OCI-LY7 (cell line): ENCODE measurements around the gene TMEM181. TPM values are rescaled to one million over a fixed set of nuclear protein-coding genes. Genes with fewer than 3 reads are reported as not detected.

ENCODE experiments used
- BruUV-seq: library from RNA; stranded (reverse); fragments of 400-500 nt; replicated peaks from 2 replicates; lab custom pipeline; 2021; lab: Mats Ljungman, UMichigan
- CTCF ChIA-PET: fragments of 300-600 bp; sonication (Branson Sonifier 250); formaldehyde crosslinking; loops from one replicate; lab custom pipeline; 2022; ENCODE audit warnings: antibody characterized with exemption; ENCODE audit not compliant: unreplicated experiment; lab: Charles Lee
- POLR2A ChIA-PET: fragments of 300-600 bp; sonication (Branson Sonifier 250); formaldehyde crosslinking; loops from one replicate; lab custom pipeline; 2022; ENCODE audit warnings: antibody characterized with exemption; lab: Charles Lee
- DNase-seq: peaks from one replicate; pipeline ENCODE4 v3.0.0-alpha.2; 2015; ENCODE audit warnings: low spot score
- H2AFZ ChIP-seq: fragments of 200-600 bp; sonication (generic), shearing (Covaris generic); 2 replicates; pipeline ENCODE4 v1.6.1; 2014; ENCODE audit warnings: mild to moderate bottlenecking, antibody characterized with exemption, low read length, moderate library complexity
- H3K27ac ChIP-seq: fragments of 200-600 bp; sonication (generic); 2 replicates; pipeline ENCODE4 v1.5.1; 2014; ENCODE audit warnings: mixed run types, low read depth, mild to moderate bottlenecking, moderate library complexity, low read length, inconsistent platforms; ENCODE audit not compliant: poor library complexity, severe bottlenecking
- H3K36me3 ChIP-seq: fragments of 200-600 bp; sonication (generic); 2 replicates; pipeline ENCODE4 v1.6.1; 2014; ENCODE audit warnings: mild to moderate bottlenecking, antibody characterized with exemption, low read length, moderate library complexity, mixed read lengths; ENCODE audit not compliant: insufficient read depth
- H3K4me1 ChIP-seq: fragments of 200-600 bp; sonication (generic); 2 replicates; pipeline ENCODE4 v1.5.1; 2014; ENCODE audit warnings: mild to moderate bottlenecking, low read length; ENCODE audit not compliant: insufficient read depth, poor library complexity, severe bottlenecking
- H3K4me2 ChIP-seq: fragments of 200-600 bp; sonication (generic); 2 replicates; pipeline ENCODE4 v1.6.1; 2014; ENCODE audit warnings: mild to moderate bottlenecking, low read length
- H3K4me3 ChIP-seq: fragments of 200-600 bp; sonication (generic); 2 replicates; pipeline ENCODE4 v1.5.1; 2014; ENCODE audit warnings: mild to moderate bottlenecking, low read depth, low read length; ENCODE audit not compliant: poor library complexity, severe bottlenecking
- H3K79me2 ChIP-seq: fragments of 200-600 bp; sonication (generic); 2 replicates; pipeline ENCODE4 v1.6.1; 2016; ENCODE audit warnings: low read depth, mild to moderate bottlenecking, low read length, moderate library complexity, mixed read lengths; ENCODE audit not compliant: insufficient read depth
- H3K9me2 ChIP-seq: fragments of 200-600 bp; sonication (generic); 2 replicates; pipeline ENCODE4 v1.6.1; 2016; ENCODE audit warnings: mild to moderate bottlenecking, low read length, mixed read lengths; ENCODE audit not compliant: insufficient read depth
- H3K9me3 ChIP-seq: fragments of 200-600 bp; sonication (generic); 2 replicates; pipeline ENCODE4 v1.6.1; 2014; ENCODE audit warnings: mild to moderate bottlenecking, mixed run types, low read length, mixed read lengths
- H4K20me1 ChIP-seq: fragments of 200-600 bp; sonication (generic); 2 replicates; pipeline ENCODE4 v1.6.1; 2014; ENCODE audit warnings: mild to moderate bottlenecking, antibody characterized with exemption, low read length, moderate library complexity, mixed read lengths; ENCODE audit not compliant: insufficient read depth
- EZH2phosphoT487 ChIP-seq: fragments of 200-600 bp; sonication (generic); IDR thresholded peaks from 2 replicates; pipeline ENCODE4 v1.6.1; 2018; ENCODE audit warnings: low read depth, borderline replicate concordance, mild to moderate bottlenecking, mixed run types, antibody characterized with exemption, low read length, moderate library complexity, mixed read lengths
- intact Hi-C: fragments of 100-400 bp; cut with micrococcal nuclease; formaldehyde crosslinking; loops from one replicate; pipeline ENCODE4 v1.10.0; 2022; ENCODE audit not compliant: unreplicated experiment
- total RNA-seq, 2 experiments: library from RNA; depleted of rRNA in 1 of 2; stranded (reverse); fragments of >200 nt in 1 of 2; shearing (Covaris generic) in 1 of 2; gene quantifications; 2 replicates each; pipeline ENCODE4 v1.2.3, GENCODE V29; 2014 to 2022
- TF ChIP-seq, protein P1 (sequence below): fragments of 200-600 bp; sonication (generic); conservative IDR thresholded peaks from 2 replicates; pipeline ENCODE4 v1.5.1; 2014; ENCODE audit warnings: mild to moderate bottlenecking, antibody characterized with exemption, low read length, moderate library complexity, mixed read lengths

The TMEM181 gene
- total RNA-seq, 2 experiments from 2014 or later = 8.0 to 12.5 TPM

DNA sequence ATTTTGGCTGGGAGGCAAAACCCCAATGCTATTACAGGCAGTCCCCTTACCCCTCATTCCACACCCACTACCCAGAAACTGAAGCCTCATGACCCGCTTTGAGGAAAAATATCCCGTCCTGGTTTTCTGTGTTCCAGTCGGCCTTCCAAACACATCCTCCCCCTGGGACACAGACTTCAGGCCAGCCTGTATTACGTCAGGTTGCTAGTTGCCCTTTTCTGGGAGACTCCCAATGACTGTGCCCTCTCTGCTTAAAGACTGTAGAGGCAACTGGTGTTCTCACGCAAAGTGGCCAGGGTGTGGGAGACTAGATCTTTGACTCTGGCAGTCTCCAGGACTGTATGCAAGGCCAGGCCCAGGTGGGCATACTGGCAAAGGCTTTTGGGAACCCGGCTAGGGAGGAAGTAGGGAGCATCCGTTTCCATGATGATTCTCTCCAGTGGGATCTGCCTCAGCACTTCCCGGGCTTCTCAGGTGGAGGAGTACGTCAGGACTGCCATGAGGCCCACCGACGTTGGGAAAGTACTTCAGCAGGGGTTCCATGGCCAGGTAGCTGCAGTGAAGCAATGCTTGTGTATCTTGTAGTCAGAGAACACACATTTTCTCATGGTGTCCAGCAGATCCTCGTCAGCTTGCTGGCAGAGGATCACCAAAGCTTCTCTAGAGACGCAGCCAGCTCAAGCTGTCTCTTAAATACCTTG, 49.7 kb downstream of the TMEM181 start:
- peaks cover 64% of the 10 kb centered on the region for H3K36me3 ChIP-seq

DNA sequence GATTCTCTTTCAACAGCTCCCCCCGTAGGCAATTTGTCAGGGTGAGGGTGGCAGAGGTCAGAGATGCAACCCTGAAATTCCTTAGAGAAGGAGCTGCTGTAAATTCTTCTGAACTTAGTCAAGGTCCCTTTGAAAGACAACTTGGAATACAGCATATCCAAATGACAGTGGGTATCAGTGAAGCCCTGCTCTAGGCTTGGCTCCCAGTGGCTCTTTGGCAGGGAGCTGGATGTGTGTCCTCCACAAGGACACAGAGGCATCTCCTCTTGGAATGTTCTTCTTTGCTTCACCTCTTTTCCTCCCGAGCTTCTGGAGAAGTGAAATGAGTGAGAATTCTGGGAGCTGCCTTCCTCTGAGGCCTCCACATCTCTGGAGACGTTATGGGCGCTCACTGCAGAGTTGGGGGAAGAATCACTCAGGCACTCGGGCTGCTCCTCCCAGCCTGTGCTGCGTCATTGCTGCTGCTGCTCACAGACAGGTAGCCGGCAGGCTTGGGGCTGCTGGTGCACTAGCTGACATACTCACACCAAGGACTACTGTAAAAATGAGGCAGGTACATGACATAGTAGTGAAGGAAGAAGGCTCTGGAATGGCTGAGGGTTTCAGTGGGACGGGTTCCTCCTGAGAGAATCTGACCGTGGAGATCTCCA, 50.6 kb downstream of the TMEM181 start:
- Histone ChIP-seq H3K4me1 (no peaks in the 10 kb centered on the region), H3K4me3 (no peak overlapping the region), H2AFZ (no peak overlapping the region), H3K9me2 (no peaks in the 10 kb centered on the region), H3K36me3 (peaks cover 69% of the 10 kb centered on the region), H4K20me1 (no peaks in the 10 kb centered on the region), H3K27ac (no peak overlapping the region), H3K4me2 (no peak overlapping the region), H3K79me2 (no peaks in the 10 kb centered on the region), H3K9me3 (no peaks in the 10 kb centered on the region)
- no peak for TF ChIP-seq EZH2phosphoT487
- TF ChIP-seq, protein P1, sequence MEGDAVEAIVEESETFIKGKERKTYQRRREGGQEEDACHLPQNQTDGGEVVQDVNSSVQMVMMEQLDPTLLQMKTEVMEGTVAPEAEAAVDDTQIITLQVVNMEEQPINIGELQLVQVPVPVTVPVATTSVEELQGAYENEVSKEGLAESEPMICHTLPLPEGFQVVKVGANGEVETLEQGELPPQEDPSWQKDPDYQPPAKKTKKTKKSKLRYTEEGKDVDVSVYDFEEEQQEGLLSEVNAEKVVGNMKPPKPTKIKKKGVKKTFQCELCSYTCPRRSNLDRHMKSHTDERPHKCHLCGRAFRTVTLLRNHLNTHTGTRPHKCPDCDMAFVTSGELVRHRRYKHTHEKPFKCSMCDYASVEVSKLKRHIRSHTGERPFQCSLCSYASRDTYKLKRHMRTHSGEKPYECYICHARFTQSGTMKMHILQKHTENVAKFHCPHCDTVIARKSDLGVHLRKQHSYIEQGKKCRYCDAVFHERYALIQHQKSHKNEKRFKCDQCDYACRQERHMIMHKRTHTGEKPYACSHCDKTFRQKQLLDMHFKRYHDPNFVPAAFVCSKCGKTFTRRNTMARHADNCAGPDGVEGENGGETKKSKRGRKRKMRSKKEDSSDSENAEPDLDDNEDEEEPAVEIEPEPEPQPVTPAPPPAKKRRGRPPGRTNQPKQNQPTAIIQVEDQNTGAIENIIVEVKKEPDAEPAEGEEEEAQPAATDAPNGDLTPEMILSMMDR = no peak
- intact Hi-C loops = no loop called here
- ChIA-PET CTCF (no interaction called here), POLR2A (interaction anchor here (0.5 kb wide), 1 partner anchor 16 kb away, joined by 6 read pairs; no protein-coding TSS in a partner anchor)
- no TSS peak for BruUV-seq
- DNase-seq = no peak

More for the DNA sequence above, 49.7 kb downstream of the TMEM181 start:
- POLR2A ChIA-PET = interaction anchor here (0.5 kb wide), 1 partner anchor 15 kb away, joined by 6 read pairs; no protein-coding TSS in a partner anchor
- H3K9me3 ChIP-seq = no peaks in the 10 kb centered on the region
- H4K20me1 ChIP-seq = no peaks in the 10 kb centered on the region
- no peaks in the 10 kb centered on the region for H3K79me2 ChIP-seq
- no TSS peak for BruUV-seq
- H3K4me1 ChIP-seq = no peaks in the 10 kb centered on the region
- CTCF ChIA-PET = no interaction called here
- intact Hi-C loops = no loop called here
- no peak overlapping the region for H3K4me2 ChIP-seq
- H3K27ac ChIP-seq = no peak overlapping the region
- no peak overlapping the region for H3K4me3 ChIP-seq
- H3K9me2 ChIP-seq = no peaks in the 10 kb centered on the region
- TF ChIP-seq, protein P1 = no peak
- TF ChIP-seq EZH2phosphoT487 = no peak
- no peak overlapping the region for H2AFZ ChIP-seq
- no peak for DNase-seq

DNA sequence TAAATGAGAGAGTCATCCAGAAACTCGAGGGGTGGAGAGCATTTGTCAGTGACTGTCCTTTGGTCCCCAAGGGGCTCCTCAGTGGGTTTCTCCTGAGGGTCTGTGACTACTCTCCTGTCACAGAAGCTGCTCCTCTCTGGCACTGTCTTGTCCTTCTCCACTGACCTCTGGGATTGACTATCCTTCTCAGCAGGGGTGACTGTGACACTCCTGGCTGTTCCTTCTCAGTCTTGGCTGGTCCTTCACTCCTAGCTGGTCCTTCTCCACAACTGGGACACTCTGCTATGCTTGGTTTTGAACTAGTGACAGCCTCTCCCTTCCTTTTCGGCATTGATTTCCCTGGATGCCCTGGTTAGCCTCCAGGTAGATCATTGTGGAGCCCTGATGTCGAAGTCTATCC, 51.1 kb downstream of the TMEM181 start:
- ChIA-PET POLR2A (no interaction called here), CTCF (no interaction called here)
- no peaks in the 10 kb centered on the region for H4K20me1 ChIP-seq
- no peak for DNase-seq
- BruUV-seq = no TSS peak
- intact Hi-C loops = no loop called here
- H3K4me2 ChIP-seq = no peak overlapping the region
- no peaks in the 10 kb centered on the region for H3K9me3 ChIP-seq
- no peak overlapping the region for H3K4me3 ChIP-seq
- no peak overlapping the region for H3K27ac ChIP-seq
- no peaks in the 10 kb centered on the region for H3K79me2 ChIP-seq
- H3K4me1 ChIP-seq = no peaks in the 10 kb centered on the region
- no peak overlapping the region for H2AFZ ChIP-seq
- H3K36me3 ChIP-seq = peaks cover 65% of the 10 kb centered on the region
- TF ChIP-seq EZH2phosphoT487 = no peak
- TF ChIP-seq, protein P1 = no peak
- H3K9me2 ChIP-seq = no peaks in the 10 kb centered on the region
